ENCODE data around the gene TAS2R60. TPM values are rescaled to one million over a fixed set of nuclear protein-coding genes. Genes with fewer than 3 reads are reported as not detected.
A peak's percentile ranks its signal among the peaks of the same experiment; 100 is the strongest.

The TAS2R60 gene, protein sequence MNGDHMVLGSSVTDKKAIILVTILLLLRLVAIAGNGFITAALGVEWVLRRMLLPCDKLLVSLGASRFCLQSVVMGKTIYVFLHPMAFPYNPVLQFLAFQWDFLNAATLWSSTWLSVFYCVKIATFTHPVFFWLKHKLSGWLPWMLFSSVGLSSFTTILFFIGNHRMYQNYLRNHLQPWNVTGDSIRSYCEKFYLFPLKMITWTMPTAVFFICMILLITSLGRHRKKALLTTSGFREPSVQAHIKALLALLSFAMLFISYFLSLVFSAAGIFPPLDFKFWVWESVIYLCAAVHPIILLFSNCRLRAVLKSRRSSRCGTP
- total RNA-seq (2021) = not detected in 2 replicates
- Bru-seq, nascent RNA = percentile 3 among the genes with signal in this experiment
- BruChase-seq, experiment 1, labeled RNA remaining after a 2-hour chase = percentile 20 among the genes with signal in this experiment
- BruChase-seq, experiment 2, labeled RNA remaining after a 6-hour chase = not detected
- long read RNA-seq = 0 reads

DNA sequence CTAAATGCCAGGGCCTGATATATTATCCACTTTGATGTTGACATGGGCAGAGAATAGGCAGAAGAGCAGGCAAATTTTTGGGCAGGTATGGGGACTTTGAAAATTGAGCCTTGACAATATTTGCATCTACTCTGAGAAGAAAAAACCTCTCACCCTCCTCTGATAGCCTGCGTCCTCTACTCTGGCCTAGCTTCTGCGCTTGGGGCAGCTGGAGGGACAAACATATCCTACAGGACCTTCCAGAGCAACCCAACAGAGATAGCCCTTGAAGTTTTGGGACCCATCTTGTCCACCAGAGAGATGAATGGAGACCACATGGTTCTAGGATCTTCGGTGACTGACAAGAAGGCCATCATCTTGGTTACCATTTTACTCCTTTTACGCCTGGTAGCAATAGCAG lies at the start of gene TAS2R60:
Gene TAS2R60, plus strand, starts transcription at position 301 of the 400 bp plus-strand sequence. Its CDS starts 0 bp downstream, at position 301.
- ChIA-PET POLR2A (ENCODE audit: unreplicated experiment) (no interaction called here), CTCF (interaction anchor here (0.6 kb wide), 1 partner anchor 1024 kb away, joined by 4 read pairs; no protein-coding TSS in a partner anchor)
- Histone ChIP-seq H3K27me3 (ENCODE audit: insufficient read depth, low read depth) (no peaks in the 10 kb centered on the region), H3K4me1 (replicated peaks; ENCODE audit: insufficient read depth) (no peaks in the 10 kb centered on the region), H4K20me1 (ENCODE audit: insufficient read depth) (no peaks in the 10 kb centered on the region), H3K36me3 (ENCODE audit: low read depth) (no peaks in the 10 kb centered on the region), H3K27ac (no peak within 1 kb of the TSS), H3K4me2 (no peak within 1 kb of the TSS), H2AFZ (no peak within 1 kb of the TSS), H3K79me2 (ENCODE audit: low read depth) (no peaks in the 10 kb centered on the region), H3F3A (ENCODE audit: insufficient read depth, low read depth) (no peaks in the 10 kb centered on the region), H3K9me3 (ENCODE audit: insufficient read depth, low read depth) (no peaks in the 10 kb centered on the region), H3K9me2 (ENCODE audit: insufficient read depth) (no peaks in the 10 kb centered on the region), H3K4me3 (no peak within 1 kb of the TSS)
- intact Hi-C loops (cut with micrococcal nuclease; ENCODE audit: unreplicated experiment) = no loop called here
- DNase-seq = no peak
- no TSS peak for BruUV-seq (replicated peaks)
- TF ChIP-seq EZH2 (IDR thresholded peaks at IDR 0.05; ENCODE audit: low read depth) = no peak

DNA sequence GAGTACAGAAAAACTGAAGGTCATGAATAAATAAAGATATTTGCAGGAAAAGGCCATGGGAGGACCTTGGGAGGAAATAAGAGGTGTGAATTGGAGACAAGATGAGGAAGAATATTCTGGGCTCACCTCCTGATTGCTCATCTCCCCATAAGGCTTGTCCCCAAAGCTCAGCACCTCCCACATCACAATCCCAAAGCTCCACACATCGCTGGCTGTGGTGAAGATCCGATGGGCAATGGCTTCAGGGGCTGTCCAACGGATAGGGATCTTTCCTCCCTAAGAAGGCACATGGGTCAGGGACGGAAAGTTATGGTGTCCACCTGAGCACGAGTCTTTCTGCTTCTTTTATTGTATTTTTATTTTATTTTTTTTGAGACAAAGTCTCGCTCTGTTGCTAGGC lies 49.2 kb upstream of the TAS2R60 start:
- ChIA-PET CTCF (no interaction called here), POLR2A (ENCODE audit: unreplicated experiment) (interaction anchor here (0.6 kb wide), 1 partner anchor 25 kb away, joined by 3 read pairs; no protein-coding TSS in a partner anchor)
- no TSS peak for BruUV-seq (replicated peaks)
- peaks cover 11% of the 10 kb centered on the region; the same call in 1 of the 2 replicates for H3F3A ChIP-seq (ENCODE audit: insufficient read depth, low read depth)
- TF ChIP-seq, protein P1, sequence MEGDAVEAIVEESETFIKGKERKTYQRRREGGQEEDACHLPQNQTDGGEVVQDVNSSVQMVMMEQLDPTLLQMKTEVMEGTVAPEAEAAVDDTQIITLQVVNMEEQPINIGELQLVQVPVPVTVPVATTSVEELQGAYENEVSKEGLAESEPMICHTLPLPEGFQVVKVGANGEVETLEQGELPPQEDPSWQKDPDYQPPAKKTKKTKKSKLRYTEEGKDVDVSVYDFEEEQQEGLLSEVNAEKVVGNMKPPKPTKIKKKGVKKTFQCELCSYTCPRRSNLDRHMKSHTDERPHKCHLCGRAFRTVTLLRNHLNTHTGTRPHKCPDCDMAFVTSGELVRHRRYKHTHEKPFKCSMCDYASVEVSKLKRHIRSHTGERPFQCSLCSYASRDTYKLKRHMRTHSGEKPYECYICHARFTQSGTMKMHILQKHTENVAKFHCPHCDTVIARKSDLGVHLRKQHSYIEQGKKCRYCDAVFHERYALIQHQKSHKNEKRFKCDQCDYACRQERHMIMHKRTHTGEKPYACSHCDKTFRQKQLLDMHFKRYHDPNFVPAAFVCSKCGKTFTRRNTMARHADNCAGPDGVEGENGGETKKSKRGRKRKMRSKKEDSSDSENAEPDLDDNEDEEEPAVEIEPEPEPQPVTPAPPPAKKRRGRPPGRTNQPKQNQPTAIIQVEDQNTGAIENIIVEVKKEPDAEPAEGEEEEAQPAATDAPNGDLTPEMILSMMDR (conservative IDR thresholded peaks at IDR 0.05) = no peak
- TF ChIP-seq EZH2 (IDR thresholded peaks at IDR 0.05; ENCODE audit: low read depth) = no peak
- H3K4me3 ChIP-seq = no peak overlapping the region
- H3K36me3 ChIP-seq (ENCODE audit: low read depth) = 0 out of 2 replicates have a peak, but pooled peaks cover 21% of the 10 kb centered on the region
- H3K9me2 ChIP-seq (ENCODE audit: insufficient read depth) = no peaks in the 10 kb centered on the region
- intact Hi-C loops (cut with micrococcal nuclease; ENCODE audit: unreplicated experiment) = no loop called here
- H3K79me2 ChIP-seq (ENCODE audit: low read depth) = no peaks in the 10 kb centered on the region
- H3K27me3 ChIP-seq (ENCODE audit: insufficient read depth, low read depth) = no peaks in the 10 kb centered on the region
- H3K27ac ChIP-seq = no peak overlapping the region
- H3K4me1 ChIP-seq (replicated peaks; ENCODE audit: insufficient read depth) = no peaks in the 10 kb centered on the region
- no peak for DNase-seq
- H3K4me2 ChIP-seq = no peak overlapping the region
- no peak overlapping the region for H2AFZ ChIP-seq
- no peaks in the 10 kb centered on the region for H3K9me3 ChIP-seq (ENCODE audit: insufficient read depth, low read depth)
- no peaks in the 10 kb centered on the region for H4K20me1 ChIP-seq (ENCODE audit: insufficient read depth)

DNA sequence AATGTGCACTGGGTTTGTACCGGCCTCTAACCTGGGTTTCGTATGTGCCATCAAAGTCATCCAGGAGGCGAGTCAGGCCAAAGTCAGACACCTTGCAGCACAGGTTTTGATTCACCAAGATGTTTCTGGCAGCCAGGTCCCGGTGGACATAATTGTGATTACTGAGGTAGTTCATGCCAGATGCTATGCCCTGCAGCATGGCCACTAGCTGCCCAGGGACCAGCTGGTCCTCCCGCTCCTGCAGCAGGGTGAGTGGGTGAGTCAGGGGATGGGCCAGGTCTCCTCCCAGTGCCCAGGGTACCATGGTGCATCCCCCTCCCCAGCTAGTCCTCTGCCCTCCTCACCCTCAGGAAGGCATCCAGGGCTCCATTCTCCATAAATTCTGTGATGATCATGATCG lies 48.5 kb upstream of the TAS2R60 start:
- no peaks in the 10 kb centered on the region for H4K20me1 ChIP-seq (ENCODE audit: insufficient read depth)
- POLR2A ChIA-PET (ENCODE audit: unreplicated experiment) = no interaction called here
- intact Hi-C loops (cut with micrococcal nuclease; ENCODE audit: unreplicated experiment) = no loop called here

More for the DNA sequence above, 48.5 kb upstream of the TAS2R60 start:
- TF ChIP-seq EZH2 (IDR thresholded peaks at IDR 0.05; ENCODE audit: low read depth) = no peak
- TF ChIP-seq, protein P1 (conservative IDR thresholded peaks at IDR 0.05) = no peak
- H2AFZ ChIP-seq = no peak overlapping the region
- BruUV-seq (replicated peaks) = no TSS peak
- CTCF ChIA-PET = no interaction called here
- H3K9me3 ChIP-seq (ENCODE audit: insufficient read depth, low read depth) = no peaks in the 10 kb centered on the region
- H3K9me2 ChIP-seq (ENCODE audit: insufficient read depth) = no peaks in the 10 kb centered on the region
- no peaks in the 10 kb centered on the region for H3K27me3 ChIP-seq (ENCODE audit: insufficient read depth, low read depth)
- no peak overlapping the region for H3K4me2 ChIP-seq
- no peak overlapping the region for H3K27ac ChIP-seq
- 0 out of 2 replicates have a peak, but pooled peaks cover 18% of the 10 kb centered on the region for H3K36me3 ChIP-seq (ENCODE audit: low read depth)
- H3K4me3 ChIP-seq = no peak overlapping the region
- H3F3A ChIP-seq (ENCODE audit: insufficient read depth, low read depth) = 0 out of 2 replicates have a peak, but pooled peaks cover 4% of the 10 kb centered on the region
- H3K4me1 ChIP-seq (replicated peaks; ENCODE audit: insufficient read depth) = no peaks in the 10 kb centered on the region
- no peak for DNase-seq
- H3K79me2 ChIP-seq (ENCODE audit: low read depth) = no peaks in the 10 kb centered on the region

Measured in PC-9 (cell line).